GM12873 (cell line): ENCODE measurements around the gene VPS26A.

Source experiments
- CTCF ChIP-seq: IDR thresholded peaks from 2 replicates; pipeline ENCODE4 v1.5.1; 2012; ENCODE audit warnings: low read depth, mild to moderate bottlenecking, moderate library complexity, low read length, control low read depth; ENCODE audit not compliant: insufficient read depth; ENCODE audit errors: missing control alignments

VPS26A gene

GRCh38 chr10:69180525-69181204 is 56.7 kb downstream of the VPS26A start:
- TF ChIP-seq CTCF = no peak

- TF ChIP-seq CTCF = no peak
Observed at GRCh38 chr10:69181433-69181832, 57.5 kb downstream of the VPS26A start.

GRCh38 chr10:69182005-69182404 is 58.0 kb downstream of the VPS26A start:
- no peak for TF ChIP-seq CTCF

- no peak for TF ChIP-seq CTCF
Observed at GRCh38 chr10:69186524-69186923, 62.5 kb downstream of the VPS26A start.

GRCh38 chr10:69201045-69201444 is 77.1 kb downstream of the VPS26A start:
- TF ChIP-seq CTCF = no peak

GRCh38 chr10:69202332-69202731 is 78.4 kb downstream of the VPS26A start:
- TF ChIP-seq CTCF = no peak

GRCh38 chr10:69208761-69209160 is 84.8 kb downstream of the VPS26A start:
- no peak for TF ChIP-seq CTCF
